Activated effector memory CD4-positive, alpha-beta T cell treated with Interleukin-2 at 50 U/mL for 16 hours (primary cell): ENCODE measurements around the gene DECR2.
"Not testable (repeated sequence)": the region's sequence is repeated elsewhere in the genome, so short reads cannot be mapped to it uniquely, and the experiment has no call there.

Experiments used
- DNase-seq: peaks from one replicate; pipeline ENCODE4 v3.0.0-alpha.2; 2020

DECR2 gene

GRCh38 chr16:379961-380761 is 21.5 kb upstream of the DECR2 start:
- DNase-seq = no peak

- no peak for DNase-seq
These were observed 21.0 kb upstream of the DECR2 start for GRCh38 chr16:380762-381011.

- no peak for DNase-seq
These were observed 20.5 kb upstream of the DECR2 start for GRCh38 chr16:381012-381788.

- peak; percentile 58 for DNase-seq
These were observed 19.6 kb upstream of the DECR2 start, which contains the start of gene PGAP6 for GRCh38 chr16:381789-382717. PGAP6 (minus strand) TSS chr16:381978; CDS start chr16:381821, 157 bp downstream.

GRCh38 chr16:383326-384051 is 18.2 kb upstream of the DECR2 start:
- DNase-seq = peak; percentile 30

GRCh38 chr16:386641-387156 is 15.0 kb upstream of the DECR2 start:
- DNase-seq = no peak

- DNase-seq = not testable (repeated sequence)
These were observed 13.7 kb upstream of the DECR2 start for GRCh38 chr16:387761-388666.

- DNase-seq = no peak
These were observed 12.3 kb upstream of the DECR2 start for GRCh38 chr16:389352-389751.

GRCh38 chr16:391885-392335 is 9.8 kb upstream of the DECR2 start:
- DNase-seq = peak; percentile 53

GRCh38 chr16:392450-393030 is 9.1 kb upstream of the DECR2 start:
- no peak for DNase-seq

GRCh38 chr16:396199-396598 is 5.5 kb upstream of the DECR2 start:
- no peak for DNase-seq

- DNase-seq = no peak
These were observed 5.1 kb upstream of the DECR2 start for GRCh38 chr16:396605-397004.

- DNase-seq = no peak
These were observed 4.5 kb upstream of the DECR2 start, which contains the start of gene NME4 for GRCh38 chr16:397135-397661. NME4 (plus strand) TSS chr16:397199; CDS start chr16:397223, 24 bp downstream.

GRCh38 chr16:397736-398332 is 3.9 kb upstream of the DECR2 start:
- no peak for DNase-seq

- no peak for DNase-seq
These were observed 2.9 kb upstream of the DECR2 start for GRCh38 chr16:398561-399339.

GRCh38 chr16:399340-400019 is 2.2 kb upstream of the DECR2 start:
- DNase-seq = no peak

GRCh38 chr16:400061-400591 is 1.6 kb upstream of the DECR2 start:
- DNase-seq = no peak

GRCh38 chr16:404971-405486 is 3.3 kb downstream of the DECR2 start:
- no peak for DNase-seq
